ENCODE data around the gene ANGPTL5.
A peak's percentile ranks its signal among the peaks of the same experiment; 100 is the strongest.
"Not testable (repeated sequence)": the region's sequence is repeated elsewhere in the genome, so short reads cannot be mapped to it uniquely, and the experiment has no call there.

ANGPTL5 gene

GRCh38 chr11:101852260-101852659 lies 64.1 kb downstream of the ANGPTL5 start:
- peak; percentile 33 for TF ChIP-seq CTCF (conservative IDR thresholded peaks at IDR 0.05; ENCODE audit: low read depth, low read length)

GRCh38 chr11:101848262-101848661 lies 68.1 kb downstream of the ANGPTL5 start:
- H3K4me3 ChIP-seq (ENCODE audit: low read depth, low read length): no peak overlapping the region
- TF ChIP-seq CTCF (conservative IDR thresholded peaks at IDR 0.05; ENCODE audit: low read depth, low read length): peak; percentile 33
- peak; percentile 49 for DNase-seq (ENCODE audit: low read depth)

More at GRCh38 chr11:101852260-101852659, 64.1 kb downstream of the ANGPTL5 start:
- peak; percentile 23 for DNase-seq (ENCODE audit: low read depth)
- not testable (repeated sequence) for H3K4me3 ChIP-seq (ENCODE audit: low read depth, low read length)

DNA sequence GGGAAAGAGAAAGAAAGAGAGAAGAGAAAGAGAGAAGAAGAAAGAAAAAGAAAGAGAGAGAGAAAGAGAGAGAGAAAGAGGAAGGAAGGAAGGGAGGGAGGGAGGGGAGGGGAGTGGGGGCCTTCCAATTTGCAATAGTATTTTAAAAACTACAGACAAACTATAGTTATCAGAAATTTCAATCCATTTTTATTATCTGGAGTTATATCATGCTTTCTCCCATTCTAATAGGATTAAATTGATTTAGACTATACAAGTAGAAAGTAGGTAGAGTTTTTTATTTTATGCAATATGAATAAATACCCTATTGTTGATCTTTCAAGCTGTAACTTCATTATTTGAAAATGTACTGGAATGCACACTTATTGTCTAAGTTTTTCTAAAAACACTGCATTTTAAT lies 71.7 kb downstream of the ANGPTL5 start:
- no peak overlapping the region for H3K4me3 ChIP-seq (ENCODE audit: low read depth, low read length)
- TF ChIP-seq CTCF (conservative IDR thresholded peaks at IDR 0.05; ENCODE audit: low read depth, low read length): no peak
- DNase-seq (ENCODE audit: low read depth): no peak

DNA sequence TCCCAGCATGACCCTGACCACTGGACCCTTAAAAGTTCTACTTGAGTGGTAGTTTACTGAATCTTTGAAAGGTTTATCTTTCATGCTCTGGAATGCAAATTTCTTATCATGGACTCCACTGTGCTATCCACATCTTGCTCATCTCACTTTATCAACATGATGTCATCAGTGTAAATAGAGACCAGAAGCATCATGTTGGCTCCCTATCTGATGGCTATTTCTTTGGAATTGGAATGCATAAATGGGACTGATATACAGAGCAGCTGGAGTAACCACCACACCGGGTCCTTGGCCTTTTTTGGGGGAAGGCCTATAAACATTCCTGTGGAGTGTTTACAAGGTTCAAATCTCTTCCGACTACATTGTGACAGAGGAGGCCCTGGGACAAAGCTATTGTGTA lies 75.6 kb downstream of the ANGPTL5 start:
- no peak for TF ChIP-seq CTCF (conservative IDR thresholded peaks at IDR 0.05; ENCODE audit: low read depth, low read length)
- H3K4me3 ChIP-seq (ENCODE audit: low read depth, low read length): no peak overlapping the region
- no peak for DNase-seq (ENCODE audit: low read depth)

All from choroid plexus epithelial cell (primary cell).